Progenitor cell of endocrine pancreas (in vitro differentiated cells): ENCODE measurements around the gene CHST6. TPM values are rescaled to one million over a fixed set of nuclear protein-coding genes. Genes with fewer than 3 reads are reported as not detected.
"Not testable (repeated sequence)": the region's sequence is repeated elsewhere in the genome, so short reads cannot be mapped to it uniquely, and the experiment has no call there.

ENCODE experiments used
- DNase-seq: peaks from one replicate; pipeline ENCODE4 v3.0.0; 2021; ENCODE audit warnings: low spot score; ENCODE audit not compliant: unreplicated experiment
- H3K27ac Mint-ChIP-seq: 2 replicates; pipeline ENCODE4 v1.8.0; 2021; ENCODE audit warnings: mild to moderate bottlenecking, moderate library complexity, mixed read lengths
- H3K27me3 Mint-ChIP-seq: 2 replicates; pipeline ENCODE4 v1.8.0; 2021; ENCODE audit warnings: mixed read lengths
- H3K36me3 Mint-ChIP-seq: 2 replicates; pipeline ENCODE4 v1.8.0; 2022; ENCODE audit warnings: mixed read lengths; ENCODE audit not compliant: insufficient read depth
- H3K4me1 Mint-ChIP-seq: 2 replicates; pipeline ENCODE4 v1.8.0; 2021; ENCODE audit warnings: low read depth, mixed read lengths
- H3K4me3 Mint-ChIP-seq: 2 replicates; pipeline ENCODE4 v1.8.0; 2021; ENCODE audit warnings: low read depth, mild to moderate bottlenecking, moderate library complexity, mixed read lengths
- H3K9me3 Mint-ChIP-seq: 2 replicates; pipeline ENCODE4 v1.8.0; 2021; ENCODE audit warnings: low read depth, mixed read lengths
- total RNA-seq: library from RNA; stranded (reverse); gene quantifications from 2 replicates; pipeline ENCODE4 v1.2.1, GENCODE V29; 2021
- TF ChIP-seq, protein P1 (sequence below): fragments of 200-600 bp; sonication (generic); IDR thresholded peaks from one replicate; pipeline ENCODE4 v1.5.0; 2021; ENCODE audit warnings: antibody characterized with exemption, mild to moderate bottlenecking; ENCODE audit not compliant: unreplicated experiment

Gene CHST6
- total RNA-seq, 1 donor from 2014 or later = 7.7 TPM

DNA sequence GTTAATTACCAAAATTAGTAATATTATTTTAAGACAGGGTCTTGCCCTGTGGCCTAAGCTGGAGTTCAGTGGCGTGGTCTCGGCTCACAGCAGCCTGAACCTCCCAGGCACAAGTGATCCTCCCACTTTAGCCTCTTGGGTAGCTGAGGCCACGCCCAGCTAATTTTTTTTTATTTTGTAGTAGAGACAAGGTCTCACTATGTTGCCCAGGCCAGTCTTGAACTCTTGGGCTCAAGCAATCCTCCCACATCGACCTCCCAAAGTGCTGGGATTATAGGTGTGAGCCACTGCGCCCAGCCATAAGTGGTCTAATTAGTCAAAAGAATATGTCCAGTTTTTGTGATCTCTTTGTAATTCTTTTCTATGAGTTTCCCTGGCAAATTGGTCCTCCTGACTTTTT lies 49.9 kb downstream of the CHST6 start:
- H3K36me3 Mint-ChIP-seq = peaks cover 24% of the 10 kb centered on the region
- H3K27ac Mint-ChIP-seq = no peak overlapping the region
- H3K9me3 Mint-ChIP-seq = no peaks in the 10 kb centered on the region
- H3K4me3 Mint-ChIP-seq = no peak overlapping the region
- H3K4me1 Mint-ChIP-seq = peaks cover 9% of the 10 kb centered on the region
- TF ChIP-seq, protein P1, sequence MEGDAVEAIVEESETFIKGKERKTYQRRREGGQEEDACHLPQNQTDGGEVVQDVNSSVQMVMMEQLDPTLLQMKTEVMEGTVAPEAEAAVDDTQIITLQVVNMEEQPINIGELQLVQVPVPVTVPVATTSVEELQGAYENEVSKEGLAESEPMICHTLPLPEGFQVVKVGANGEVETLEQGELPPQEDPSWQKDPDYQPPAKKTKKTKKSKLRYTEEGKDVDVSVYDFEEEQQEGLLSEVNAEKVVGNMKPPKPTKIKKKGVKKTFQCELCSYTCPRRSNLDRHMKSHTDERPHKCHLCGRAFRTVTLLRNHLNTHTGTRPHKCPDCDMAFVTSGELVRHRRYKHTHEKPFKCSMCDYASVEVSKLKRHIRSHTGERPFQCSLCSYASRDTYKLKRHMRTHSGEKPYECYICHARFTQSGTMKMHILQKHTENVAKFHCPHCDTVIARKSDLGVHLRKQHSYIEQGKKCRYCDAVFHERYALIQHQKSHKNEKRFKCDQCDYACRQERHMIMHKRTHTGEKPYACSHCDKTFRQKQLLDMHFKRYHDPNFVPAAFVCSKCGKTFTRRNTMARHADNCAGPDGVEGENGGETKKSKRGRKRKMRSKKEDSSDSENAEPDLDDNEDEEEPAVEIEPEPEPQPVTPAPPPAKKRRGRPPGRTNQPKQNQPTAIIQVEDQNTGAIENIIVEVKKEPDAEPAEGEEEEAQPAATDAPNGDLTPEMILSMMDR = no peak
- no peaks in the 10 kb centered on the region for H3K27me3 Mint-ChIP-seq
- DNase-seq = no peak

DNA sequence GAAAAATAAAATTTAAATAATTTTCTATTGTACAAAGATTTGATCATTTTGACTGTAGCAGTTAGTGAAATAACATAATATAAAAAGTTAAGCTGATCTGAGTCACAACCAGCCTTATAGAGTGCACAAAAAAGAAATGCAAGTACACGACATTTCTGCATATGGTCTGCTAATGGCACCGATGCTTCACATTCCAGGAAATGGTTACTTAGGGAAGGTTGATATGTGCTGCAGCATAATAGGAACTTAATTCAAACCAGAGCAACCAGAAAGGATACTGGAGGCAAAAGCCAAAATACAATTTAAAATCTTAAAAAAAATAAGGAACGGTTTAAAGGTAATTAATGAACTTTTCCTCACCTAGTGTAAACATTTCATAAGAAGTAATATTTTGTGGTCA lies 51.9 kb downstream of the CHST6 start:
- Mint-ChIP-seq H3K9me3 (no peaks in the 10 kb centered on the region), H3K4me1 (peaks cover 9% of the 10 kb centered on the region), H3K27me3 (no peaks in the 10 kb centered on the region), H3K27ac (no peak overlapping the region), H3K4me3 (no peak overlapping the region), H3K36me3 (peaks cover 18% of the 10 kb centered on the region)
- DNase-seq = no peak
- TF ChIP-seq, protein P1 = no peak

DNA sequence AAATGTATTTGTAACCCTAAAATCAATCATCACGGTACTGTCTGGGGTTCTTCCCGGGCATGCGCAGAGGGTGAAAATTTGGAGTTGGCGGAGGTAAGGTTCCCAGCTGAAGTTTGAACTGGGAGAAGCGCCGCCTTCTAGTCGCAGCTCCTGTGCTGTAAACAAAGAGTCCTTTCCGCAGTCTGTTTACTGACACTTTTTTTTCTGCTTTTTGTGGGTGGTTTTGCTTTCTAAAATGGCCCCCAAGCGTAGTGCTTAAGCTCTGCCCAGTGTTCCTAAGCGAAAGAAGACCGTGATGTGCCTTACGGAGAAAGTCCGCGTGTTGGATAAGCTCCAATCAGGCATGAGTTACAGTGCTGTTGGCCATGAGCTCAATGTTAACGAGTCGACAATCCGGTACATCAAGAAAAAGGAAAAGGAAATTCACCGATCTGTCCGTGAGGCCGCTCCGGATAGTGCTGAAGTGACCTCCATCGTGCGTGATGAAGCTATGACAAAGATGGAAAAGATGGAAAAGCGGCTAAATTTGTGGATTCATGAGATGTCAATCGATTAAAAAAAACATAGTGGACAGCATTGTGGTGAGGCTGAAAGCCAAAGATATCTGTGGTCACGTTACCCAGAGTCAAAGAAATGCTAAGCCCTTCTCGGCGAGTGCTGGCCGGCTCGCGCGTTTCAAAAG lies 61.4 kb downstream of the CHST6 start:
- peaks cover 3% of the 10 kb centered on the region for H3K9me3 Mint-ChIP-seq
- peak overlapping the region; percentile 77 for H3K4me3 Mint-ChIP-seq
- TF ChIP-seq, protein P1 = no peak
- H3K27ac Mint-ChIP-seq = peak overlapping the region; percentile 97
- no peaks in the 10 kb centered on the region for H3K27me3 Mint-ChIP-seq
- peaks cover 12% of the 10 kb centered on the region for H3K4me1 Mint-ChIP-seq
- H3K36me3 Mint-ChIP-seq = peaks cover 10% of the 10 kb centered on the region
- peak; percentile 28 for DNase-seq

DNA sequence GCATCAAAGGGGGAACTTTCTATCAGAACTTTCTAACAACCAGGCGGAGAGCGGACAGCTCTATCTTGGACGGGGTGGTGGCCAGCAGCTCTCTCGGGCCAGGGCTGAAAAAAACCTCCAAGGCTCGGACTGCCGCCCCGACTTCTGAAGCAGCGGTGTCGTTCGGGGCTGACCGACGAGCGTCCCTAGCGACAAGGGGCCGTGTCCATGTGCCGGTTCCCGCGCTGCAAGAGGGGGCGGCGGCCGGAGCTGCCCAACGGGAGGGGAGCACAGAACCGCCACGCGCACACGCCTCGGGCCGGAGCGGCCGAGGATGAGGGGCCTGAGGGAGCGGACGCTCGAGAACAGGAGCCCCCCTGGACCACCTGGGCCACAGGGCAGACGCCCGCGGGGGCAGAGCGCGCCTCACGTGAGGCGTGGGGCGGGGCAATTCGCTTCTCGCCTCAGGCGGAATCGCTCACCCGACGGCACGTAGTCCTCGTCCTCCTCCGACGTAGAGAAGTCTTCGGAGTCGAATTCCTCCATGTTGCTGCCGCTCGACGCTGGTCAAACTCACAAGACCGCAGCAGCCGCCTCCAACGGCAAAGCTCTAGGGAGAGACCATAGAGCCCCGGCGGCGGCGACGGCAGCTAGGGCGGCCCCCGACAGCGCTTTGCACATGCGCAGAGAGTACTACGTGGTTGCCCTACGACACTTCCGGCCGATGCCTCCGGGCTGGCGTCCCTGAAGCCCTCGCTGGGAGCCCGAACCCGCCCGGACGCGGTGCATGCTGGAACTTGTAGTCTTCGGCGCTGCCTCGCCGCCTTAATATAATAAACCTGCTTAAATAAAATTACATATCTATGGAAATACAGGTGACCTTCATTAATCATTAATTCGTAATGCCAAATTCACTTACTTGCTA lies 62.2 kb downstream of the CHST6 start, which contains the start of gene CFDP1:
TSS of gene CFDP1 (minus strand) at position 676 of the 904 bp plus-strand sequence. CDS start at position 525, 151 bp downstream.
- DNase-seq = peak; percentile 90
- Mint-ChIP-seq H3K27ac (peak within 1 kb of the TSS; percentile 97), H3K9me3 (peaks cover 3% of the 10 kb centered on the region), H3K27me3 (no peaks in the 10 kb centered on the region), H3K4me1 (peaks cover 12% of the 10 kb centered on the region), H3K4me3 (peak within 1 kb of the TSS; percentile 77), H3K36me3 (peaks cover 11% of the 10 kb centered on the region)
- TF ChIP-seq, protein P1 = no peak

DNA sequence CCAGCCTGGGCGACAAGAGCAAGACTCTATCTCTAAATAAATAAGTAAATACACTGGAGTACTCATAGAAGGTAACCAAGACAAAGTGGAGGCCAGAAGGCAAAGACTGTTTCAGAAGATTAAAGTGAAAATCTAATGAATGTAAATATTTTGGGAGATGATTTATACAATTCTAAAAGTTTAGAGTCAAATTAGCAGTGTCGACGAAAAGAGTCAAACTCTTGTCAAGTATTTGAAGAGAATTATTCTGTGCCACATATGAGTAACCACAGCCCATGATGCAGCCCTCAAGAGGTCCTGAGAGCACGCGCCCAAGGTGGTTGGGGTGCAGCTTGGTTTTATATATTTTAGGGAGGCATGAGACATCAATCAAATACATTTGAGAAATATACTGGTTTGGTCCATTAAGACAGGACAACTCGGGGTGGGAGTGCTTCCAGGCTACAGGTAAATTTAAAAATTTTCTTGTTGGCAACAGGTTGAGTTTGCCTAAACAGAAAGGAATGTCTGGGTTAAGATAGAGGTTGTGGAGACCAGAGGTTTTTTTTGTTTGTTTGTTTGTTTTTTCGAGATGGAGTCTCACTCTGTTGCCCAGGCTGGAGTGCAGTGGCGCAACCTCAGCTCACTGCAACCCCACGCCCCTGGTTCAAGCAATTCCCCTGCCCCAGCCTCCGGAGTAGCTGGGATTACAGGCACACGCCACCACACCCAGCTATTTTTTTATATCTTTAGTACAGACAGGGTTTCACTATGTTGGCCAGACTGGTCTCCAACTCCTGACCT lies 65.4 kb downstream of the CHST6 start:
- DNase-seq = no peak
- H3K9me3 Mint-ChIP-seq = no peaks in the 10 kb centered on the region
- peak overlapping the region; percentile 67 for H3K27ac Mint-ChIP-seq
- H3K4me1 Mint-ChIP-seq = peaks cover 12% of the 10 kb centered on the region
- H3K4me3 Mint-ChIP-seq = peak overlapping the region; percentile 41
- no peaks in the 10 kb centered on the region for H3K27me3 Mint-ChIP-seq
- H3K36me3 Mint-ChIP-seq = peaks cover 11% of the 10 kb centered on the region
- TF ChIP-seq, protein P1 = no peak

DNA sequence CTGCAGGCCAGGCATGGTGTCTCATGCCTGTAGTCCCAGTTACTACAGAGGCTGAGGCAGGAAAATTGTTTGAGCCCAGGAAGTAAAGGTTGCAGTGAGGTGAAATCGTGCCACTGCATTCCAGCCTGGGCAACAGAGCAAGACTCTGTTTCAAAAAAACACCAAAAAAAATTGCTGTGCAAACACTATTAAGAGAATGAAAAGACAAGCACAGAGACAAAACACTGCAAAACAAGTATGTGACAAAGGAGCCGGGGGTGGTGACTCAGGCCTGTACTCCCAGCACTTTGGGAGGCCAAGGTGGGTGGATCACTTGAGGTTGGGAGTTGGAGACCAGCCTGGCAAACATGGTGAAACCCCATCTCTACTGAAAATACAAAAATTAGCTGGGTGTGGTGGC lies 68.7 kb downstream of the CHST6 start:
- H3K27ac Mint-ChIP-seq, H3K4me3 Mint-ChIP-seq, H3K9me3 Mint-ChIP-seq, H3K4me1 Mint-ChIP-seq, H3K27me3 Mint-ChIP-seq, H3K36me3 Mint-ChIP-seq, DNase-seq: not testable (repeated sequence)

DNA sequence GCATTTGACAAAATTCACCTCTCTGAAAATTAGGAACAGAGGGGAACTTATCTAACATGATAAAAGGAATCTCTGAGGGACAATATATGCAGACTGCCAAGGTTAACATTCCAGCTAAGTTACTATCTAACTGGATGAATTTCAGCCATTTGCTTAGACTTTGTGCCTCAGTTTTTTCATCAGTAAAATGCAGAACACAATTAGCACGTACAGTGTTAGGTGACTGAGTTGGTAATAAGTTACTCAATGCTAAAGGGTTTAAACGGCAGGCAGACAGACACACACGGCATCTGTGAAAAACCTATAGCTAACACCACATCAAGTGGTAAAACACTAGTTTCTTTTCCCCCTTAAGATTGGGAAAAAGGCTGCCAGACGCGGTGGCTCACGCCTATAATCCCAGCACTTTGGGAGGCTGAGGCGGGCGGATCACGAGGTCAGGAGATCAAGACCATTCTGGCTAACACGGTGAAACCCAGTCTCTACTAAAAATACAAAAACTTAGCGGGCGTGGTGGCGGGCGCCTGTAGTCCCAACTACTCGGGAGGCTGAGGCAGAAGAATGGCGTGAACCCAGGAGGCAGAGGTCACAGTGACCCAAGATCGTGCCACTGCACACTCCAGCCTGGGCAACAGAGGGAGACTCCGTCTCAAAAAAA lies 71.0 kb downstream of the CHST6 start:
- not testable (repeated sequence) for H3K27me3 Mint-ChIP-seq, H3K27ac Mint-ChIP-seq, DNase-seq, H3K4me3 Mint-ChIP-seq, H3K36me3 Mint-ChIP-seq, H3K9me3 Mint-ChIP-seq
- peaks cover 14% of the 10 kb centered on the region for H3K4me1 Mint-ChIP-seq
